Activated CD8-positive, alpha-beta memory T cell treated with anti-CD3 and anti-CD28 coated beads for 4 hours (primary cell): ENCODE data around the gene TCP11L1.

Experiments
- DNase-seq, 2 donors: peaks; one replicate each; pipeline ENCODE4 v3.0.0-alpha.2; 2020; ENCODE audit warnings: low read depth in 2 of 2

Gene TCP11L1

GRCh38 chr11:33039274-33040032 is at the start of gene TCP11L1:
Gene TCP11L1 (plus strand): TSS chr11:33039572. CDS start chr11:33043774, 4,202 bp downstream.
- peak; percentile 58 to 64 for DNase-seq

GRCh38 chr11:32990481-32990880 is 48.9 kb upstream of the TCP11L1 start:
- DNase-seq, result no peak

- no peak for DNase-seq
These were observed 47.9 kb upstream of the TCP11L1 start for GRCh38 chr11:32991427-32991826.

GRCh38 chr11:32991898-32992297 is 47.5 kb upstream of the TCP11L1 start:
- DNase-seq, result no peak

GRCh38 chr11:33000181-33000580 is 39.2 kb upstream of the TCP11L1 start:
- DNase-seq, result no peak

GRCh38 chr11:33001281-33001680 is 38.1 kb upstream of the TCP11L1 start:
- no peak for DNase-seq

GRCh38 chr11:33001751-33002542 is 37.4 kb upstream of the TCP11L1 start:
- DNase-seq, result no peak

- DNase-seq, result no peak
These were observed 34.2 kb upstream of the TCP11L1 start for GRCh38 chr11:33005175-33005574.

- no peak for DNase-seq
These were observed 33.4 kb upstream of the TCP11L1 start for GRCh38 chr11:33006010-33006409.

- no peak for DNase-seq
These were observed 25.6 kb upstream of the TCP11L1 start for GRCh38 chr11:33013755-33014154.

- DNase-seq, result peak; percentile 59
These were observed 23.5 kb upstream of the TCP11L1 start, which contains the start of gene DEPDC7 for GRCh38 chr11:33015621-33016551. Gene DEPDC7 (plus strand): TSS chr11:33015878. CDS start chr11:33015956, 78 bp downstream.

- no peak for DNase-seq
These were observed 22.7 kb upstream of the TCP11L1 start for GRCh38 chr11:33016654-33017053.

- DNase-seq, result no peak
These were observed 21.9 kb upstream of the TCP11L1 start for GRCh38 chr11:33017478-33017877.

- DNase-seq, result no peak
These were observed 21.4 kb upstream of the TCP11L1 start for GRCh38 chr11:33017965-33018364.

GRCh38 chr11:33018840-33019239 is 20.5 kb upstream of the TCP11L1 start:
- DNase-seq, result no peak

- no peak for DNase-seq
These were observed 17.9 kb upstream of the TCP11L1 start for GRCh38 chr11:33021501-33021900.

- no peak for DNase-seq
These were observed 17.4 kb upstream of the TCP11L1 start for GRCh38 chr11:33021937-33022336.

- DNase-seq, result no peak
These were observed 14.0 kb upstream of the TCP11L1 start for GRCh38 chr11:33025339-33025722.

GRCh38 chr11:33027233-33027632 is 12.1 kb upstream of the TCP11L1 start:
- DNase-seq, result no peak

- DNase-seq, result no peak
These were observed 11.4 kb upstream of the TCP11L1 start for GRCh38 chr11:33027846-33028536.

- DNase-seq, result no peak
These were observed 10.8 kb upstream of the TCP11L1 start for GRCh38 chr11:33028537-33028914.
